Left colon (tissue), 2 donors: ENCODE data around the gene TSPEAR. TPM values are rescaled to one million over a fixed set of nuclear protein-coding genes. Genes with fewer than 3 reads are reported as not detected.

ENCODE experiments used
- ATAC-seq: fragments of 200-7000 bp; cut with Tn5 transposase; one replicate; pipeline ENCODE4 v1.9.1; 2020; ENCODE audit warnings: mild to moderate bottlenecking, moderate library complexity
- DNase-seq, 2 donors: peaks; one replicate each; pipeline ENCODE4 v3.0.0-alpha.2; 2020
- intact Hi-C, 2 donors: fragments of 100-400 bp; cut with DNase I in 1 of 2; cut with micrococcal nuclease in 1 of 2; formaldehyde crosslinking; loops; one replicate each; pipeline versions ENCODE4 v1.11.2 to v1.14.0; 2022; cut with DNase I, micrococcal nuclease
- total RNA-seq, 2 donors: library from RNA; stranded (reverse); fragmentation: NEBNext Ultra II Directional; extraction: Animal tissue kit (Norgen Biotek cat#: 25700); gene quantifications; one replicate each; pipeline ENCODE4 v1.2.1, GENCODE V29; 2021
- donor health status: DM: no; HTN: no; CAD: no.
- donor health status: DM: yes; HTN: yes; CAD: no.

TSPEAR gene
- total RNA-seq, 2 donors from 2014 or later, result 0.09 TPM; not detected in 1

- intact Hi-C loops, result no loop called here
- ATAC-seq (no peak), DNase-seq (no peak)
These were observed 261.7 kb downstream of the TSPEAR start for GRCh38 chr21:44449473-44450363.

GRCh38 chr21:44448651-44449131, 262.7 kb downstream of the TSPEAR start:
- DNase-seq, result no peak
- intact Hi-C loops, result no loop called here

More at GRCh38 chr21:44448651-44449131, 262.7 kb downstream of the TSPEAR start:
- no peak for ATAC-seq

Other genes with a start within 250 kb of the TSPEAR start
- not detected for gene KRTAP10-1, start 171.4 kb downstream of the TSPEAR start, total RNA-seq
- not detected for gene KRTAP10-2, start 160.1 kb downstream of the TSPEAR start, total RNA-seq
- gene KRTAP10-3, start 152.8 kb downstream of the TSPEAR start, total RNA-seq, result not detected
- gene KRTAP10-4, start 137.8 kb downstream of the TSPEAR start, total RNA-seq, result not detected
- not detected for gene KRTAP10-5, start 131.0 kb downstream of the TSPEAR start, total RNA-seq
- not detected for gene KRTAP10-6, start 119.1 kb downstream of the TSPEAR start, total RNA-seq
- gene KRTAP10-7, start 111.0 kb downstream of the TSPEAR start, total RNA-seq, result not detected
- gene KRTAP10-8, start 99.5 kb downstream of the TSPEAR start, total RNA-seq, result not detected
- not detected for gene KRTAP10-9, start 84.5 kb downstream of the TSPEAR start, total RNA-seq
- gene KRTAP10-10, start 74.2 kb downstream of the TSPEAR start, total RNA-seq, result not detected
- gene KRTAP10-11, start 65.2 kb downstream of the TSPEAR start, total RNA-seq, result not detected
- not detected for gene KRTAP12-4, start 56.9 kb downstream of the TSPEAR start, total RNA-seq
- not detected for gene KRTAP12-3, start 53.6 kb downstream of the TSPEAR start, total RNA-seq
- gene KRTAP12-2, start 44.6 kb downstream of the TSPEAR start, total RNA-seq, result not detected
- gene KRTAP12-1, start 29.4 kb downstream of the TSPEAR start, total RNA-seq, result not detected
- gene KRTAP10-12, start 14.4 kb downstream of the TSPEAR start, total RNA-seq, result not detected
- gene UBE2G2, start 90.2 kb upstream of the TSPEAR start, total RNA-seq, result 10 to 100 TPM; 56.7 to 79.4 TPM
- 10 to 100 TPM; 67.3 to 73.2 TPM for gene SUMO3, start 106.5 kb upstream of the TSPEAR start, total RNA-seq
- 100 to 1,000 TPM; 206 to 380 TPM for gene PTTG1IP, start 162.1 kb upstream of the TSPEAR start, total RNA-seq
- gene ITGB2, start 209.3 kb upstream of the TSPEAR start, total RNA-seq, result 10 to 100 TPM in 1 of 2 donors, 1 to 10 TPM in 1; 6.8 to 33.1 TPM
- 10 to 100 TPM; 22.3 to 30.5 TPM for gene SLX9, start 228.5 kb upstream of the TSPEAR start, total RNA-seq